ENCODE measurements around the gene PIEZO2.
"Not testable (repeated sequence)": the region's sequence is repeated elsewhere in the genome, so short reads cannot be mapped to it uniquely, and the experiment has no call there.

Gene PIEZO2

DNA sequence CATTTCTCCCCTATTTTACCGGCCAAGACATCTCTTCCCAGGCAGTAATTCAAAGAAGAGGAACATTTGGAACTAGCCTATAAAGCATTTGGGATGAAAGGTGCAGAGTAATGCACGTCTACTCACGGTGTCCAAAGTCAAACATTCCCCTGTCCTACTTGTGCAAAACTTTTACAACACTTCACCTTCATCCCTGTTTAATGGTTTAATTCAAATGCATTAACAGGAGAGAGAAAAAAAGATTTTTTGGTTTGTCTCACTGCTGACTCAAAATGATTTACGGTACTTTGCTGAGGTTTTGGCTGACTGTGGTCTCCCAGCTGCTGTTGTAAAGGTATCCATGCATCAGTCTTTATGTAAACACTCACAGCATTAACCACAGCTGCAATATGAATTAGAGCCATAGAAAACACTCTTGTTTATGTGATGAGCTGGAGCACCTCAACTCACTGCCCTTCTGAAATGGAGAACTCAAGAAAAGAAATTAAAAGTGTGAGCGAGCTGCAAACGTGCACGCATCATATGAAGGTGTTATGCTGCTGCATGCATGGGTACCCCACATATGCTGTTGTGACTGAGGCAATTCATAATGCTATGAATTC, 220.5 kb downstream of the PIEZO2 start:
- Histone ChIP-seq H3K27ac (no peak overlapping the region), H3K4me3 (no peak overlapping the region), H3K36me3 (ENCODE audit: insufficient read depth, low read length) (no peaks in the 10 kb centered on the region), H3K9me3 (ENCODE audit: low read depth, low read length) (no peaks in the 10 kb centered on the region), H3K9ac (ENCODE audit: insufficient read length) (no peak overlapping the region)
- no peak for TF ChIP-seq EZH2 (IDR thresholded peaks at IDR 0.05)
- TF ChIP-seq POLR2AphosphoS5 (IDR thresholded peaks at IDR 0.05; ENCODE audit: borderline replicate concordance, low read depth, low read length): no peak
- TF ChIP-seq FOXP2 (optimal IDR thresholded peaks at IDR 0.05; ENCODE audit: control extremely low read depth, extremely low read length, insufficient read depth): no peak
- no peak for DNase-seq (ENCODE audit: low read depth, low spot score)

DNA sequence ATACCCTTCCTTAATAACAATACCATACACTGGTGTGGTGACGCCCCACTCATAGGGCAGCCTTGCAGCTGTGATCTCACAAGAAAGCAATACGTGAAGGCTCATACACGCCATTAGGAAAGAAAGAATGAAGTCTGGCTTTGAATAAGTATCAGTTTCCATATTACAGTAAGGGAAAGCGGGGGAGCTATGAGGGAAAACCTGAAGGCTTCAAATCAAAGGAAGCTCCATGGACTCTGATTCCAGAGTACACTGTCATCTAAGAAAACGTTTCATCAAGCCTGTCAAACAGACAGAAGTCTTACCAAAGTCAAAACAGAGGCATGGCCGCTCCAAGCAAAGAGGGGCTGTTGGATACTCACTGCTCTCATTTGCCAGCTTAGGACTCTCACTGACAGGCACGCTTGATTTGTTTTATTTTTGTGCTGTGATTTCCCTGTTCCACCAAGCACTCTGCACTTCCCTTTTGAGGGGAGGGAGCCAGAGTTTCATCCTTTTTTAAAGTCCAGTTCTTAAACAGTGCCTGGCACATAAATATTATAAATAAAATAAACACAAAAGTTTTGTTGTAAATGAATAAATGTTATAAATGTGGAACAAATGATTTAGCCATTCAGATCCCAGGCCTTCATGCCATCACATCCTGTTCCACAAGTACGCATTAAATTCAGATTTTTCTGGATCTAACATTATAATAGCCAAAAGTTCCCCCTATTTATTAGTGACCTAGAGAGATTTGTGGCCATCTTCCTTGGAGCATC, 221.2 kb downstream of the PIEZO2 start:
- DNase-seq (ENCODE audit: low read depth, low spot score): no peak
- Histone ChIP-seq H3K9me3 (ENCODE audit: low read depth, low read length) (no peaks in the 10 kb centered on the region), H3K9ac (ENCODE audit: insufficient read length) (no peak overlapping the region), H3K27ac (no peak overlapping the region), H3K36me3 (ENCODE audit: insufficient read depth, low read length) (no peaks in the 10 kb centered on the region), H3K4me3 (no peak overlapping the region)
- no peak for TF ChIP-seq POLR2AphosphoS5 (IDR thresholded peaks at IDR 0.05; ENCODE audit: borderline replicate concordance, low read depth, low read length)
- no peak for TF ChIP-seq FOXP2 (optimal IDR thresholded peaks at IDR 0.05; ENCODE audit: control extremely low read depth, extremely low read length, insufficient read depth)
- no peak for TF ChIP-seq EZH2 (IDR thresholded peaks at IDR 0.05)

- no peak overlapping the region for H3K27ac ChIP-seq
- no peaks in the 10 kb centered on the region for H3K9me3 ChIP-seq (ENCODE audit: low read depth, low read length)
- no peak for TF ChIP-seq POLR2AphosphoS5 (IDR thresholded peaks at IDR 0.05; ENCODE audit: borderline replicate concordance, low read depth, low read length)
- TF ChIP-seq FOXP2 (optimal IDR thresholded peaks at IDR 0.05; ENCODE audit: control extremely low read depth, extremely low read length, insufficient read depth): no peak
- TF ChIP-seq EZH2 (IDR thresholded peaks at IDR 0.05): no peak
- H3K36me3 ChIP-seq (ENCODE audit: insufficient read depth, low read length): no peaks in the 10 kb centered on the region
- H3K4me3 ChIP-seq: no peak overlapping the region
- H3K9ac ChIP-seq (ENCODE audit: insufficient read length): no peak overlapping the region
- DNase-seq (ENCODE audit: low read depth, low spot score): no peak
Observed at GRCh38 chr18:10927286-10927992, 221.9 kb downstream of the PIEZO2 start.

GRCh38 chr18:10926621-10927161, 222.7 kb downstream of the PIEZO2 start:
- Histone ChIP-seq H3K27ac (no peak overlapping the region), H3K9me3 (ENCODE audit: low read depth, low read length) (no peaks in the 10 kb centered on the region), H3K4me3 (no peak overlapping the region), H3K36me3 (ENCODE audit: insufficient read depth, low read length) (no peaks in the 10 kb centered on the region), H3K9ac (ENCODE audit: insufficient read length) (no peak overlapping the region)
- TF ChIP-seq EZH2 (IDR thresholded peaks at IDR 0.05) (no peak), POLR2AphosphoS5 (IDR thresholded peaks at IDR 0.05; ENCODE audit: borderline replicate concordance, low read depth, low read length) (no peak), FOXP2 (optimal IDR thresholded peaks at IDR 0.05; ENCODE audit: control extremely low read depth, extremely low read length, insufficient read depth) (no peak)
- no peak for DNase-seq (ENCODE audit: low read depth, low spot score)

DNA sequence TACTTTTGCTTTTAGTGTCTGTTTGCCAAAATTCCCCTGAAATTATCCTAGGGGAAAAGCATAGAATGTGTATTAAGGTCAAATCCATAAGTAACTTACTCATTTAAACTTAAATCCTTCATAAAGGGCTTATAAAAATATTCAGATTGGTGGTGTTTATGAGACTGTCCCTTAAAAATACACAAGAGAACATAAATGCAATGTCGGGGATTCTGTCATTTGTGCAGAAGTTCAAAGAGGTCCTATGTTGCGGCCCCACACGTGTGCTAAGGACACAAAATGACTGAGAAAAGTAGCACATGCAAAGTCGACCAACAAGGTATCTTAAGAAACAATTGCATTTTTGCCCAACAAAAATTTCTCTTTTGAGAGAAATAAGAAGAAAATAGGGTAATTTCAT, 225.1 kb downstream of the PIEZO2 start:
- TF ChIP-seq FOXP2 (optimal IDR thresholded peaks at IDR 0.05; ENCODE audit: control extremely low read depth, extremely low read length, insufficient read depth) (no peak), POLR2AphosphoS5 (IDR thresholded peaks at IDR 0.05; ENCODE audit: borderline replicate concordance, low read depth, low read length) (no peak), EZH2 (IDR thresholded peaks at IDR 0.05) (no peak)
- no peaks in the 10 kb centered on the region for H3K9me3 ChIP-seq (ENCODE audit: low read depth, low read length)
- H3K4me3 ChIP-seq: no peak overlapping the region
- H3K27ac ChIP-seq: no peak overlapping the region
- no peak for DNase-seq (ENCODE audit: low read depth, low spot score)
- no peaks in the 10 kb centered on the region for H3K36me3 ChIP-seq (ENCODE audit: insufficient read depth, low read length)
- H3K9ac ChIP-seq (ENCODE audit: insufficient read length): no peak overlapping the region

DNA sequence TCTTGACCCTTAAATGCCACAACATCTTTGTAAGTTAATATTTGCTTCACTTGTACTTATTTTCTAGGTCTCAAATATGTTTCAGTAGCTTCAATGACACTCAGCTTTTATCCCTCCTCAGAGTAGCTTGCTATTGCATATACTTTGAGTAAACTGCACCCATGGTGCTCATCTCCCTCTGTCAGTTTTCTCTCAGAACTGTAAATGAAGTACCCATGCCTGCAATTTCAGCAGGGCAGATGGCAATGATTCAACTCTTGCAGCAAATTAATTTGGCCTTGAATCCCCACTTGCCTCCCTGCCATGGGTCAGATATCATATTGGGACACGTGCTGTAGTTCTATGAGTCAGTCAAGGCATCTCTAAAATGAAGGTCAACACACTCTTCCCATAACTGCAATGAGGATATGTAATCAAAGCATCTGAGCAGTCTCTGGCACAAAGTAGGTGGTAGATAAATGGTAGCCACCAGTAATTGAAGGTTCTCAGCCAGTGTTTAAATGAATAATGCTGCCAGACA, 225.8 kb downstream of the PIEZO2 start:
- no peak overlapping the region for H3K9ac ChIP-seq (ENCODE audit: insufficient read length)
- no peak overlapping the region for H3K4me3 ChIP-seq
- TF ChIP-seq FOXP2 (optimal IDR thresholded peaks at IDR 0.05; ENCODE audit: control extremely low read depth, extremely low read length, insufficient read depth): no peak
- no peak for TF ChIP-seq POLR2AphosphoS5 (IDR thresholded peaks at IDR 0.05; ENCODE audit: borderline replicate concordance, low read depth, low read length)
- no peak for TF ChIP-seq EZH2 (IDR thresholded peaks at IDR 0.05)
- H3K9me3 ChIP-seq (ENCODE audit: low read depth, low read length): no peaks in the 10 kb centered on the region
- no peak overlapping the region for H3K27ac ChIP-seq
- no peak for DNase-seq (ENCODE audit: low read depth, low spot score)
- H3K36me3 ChIP-seq (ENCODE audit: insufficient read depth, low read length): no peaks in the 10 kb centered on the region

- no peak overlapping the region for H3K27ac ChIP-seq
- TF ChIP-seq FOXP2 (optimal IDR thresholded peaks at IDR 0.05; ENCODE audit: control extremely low read depth, extremely low read length, insufficient read depth) (no peak), EZH2 (IDR thresholded peaks at IDR 0.05) (no peak), POLR2AphosphoS5 (IDR thresholded peaks at IDR 0.05; ENCODE audit: borderline replicate concordance, low read depth, low read length) (no peak)
- no peaks in the 10 kb centered on the region for H3K9me3 ChIP-seq (ENCODE audit: low read depth, low read length)
- no peak for DNase-seq (ENCODE audit: low read depth, low spot score)
- H3K9ac ChIP-seq (ENCODE audit: insufficient read length): no peak overlapping the region
- no peaks in the 10 kb centered on the region for H3K36me3 ChIP-seq (ENCODE audit: insufficient read depth, low read length)
- no peak overlapping the region for H3K4me3 ChIP-seq
Observed at GRCh38 chr18:10923141-10923540, 226.2 kb downstream of the PIEZO2 start.

DNA sequence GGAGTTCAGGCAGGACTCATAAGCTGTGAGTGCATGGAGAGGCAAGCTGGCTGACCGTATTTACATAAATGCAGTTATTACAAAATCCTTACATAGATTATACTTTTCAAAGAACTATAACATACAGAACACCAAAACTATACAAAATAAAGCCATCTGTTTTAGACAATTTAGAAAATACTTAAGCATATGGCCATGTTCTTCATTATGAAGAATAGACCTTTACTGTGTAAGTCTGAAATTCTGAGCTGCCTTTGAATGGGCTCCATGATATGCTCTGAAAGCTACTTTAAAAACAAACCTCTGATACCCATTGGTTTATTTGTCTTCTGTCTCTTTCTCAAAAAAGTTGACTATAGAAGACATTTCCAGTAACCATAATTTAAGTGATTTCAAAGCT, 226.7 kb downstream of the PIEZO2 start:
- DNase-seq (ENCODE audit: low read depth, low spot score); H3K36me3 ChIP-seq (ENCODE audit: insufficient read depth, low read length); H3K27ac ChIP-seq; H3K9ac ChIP-seq (ENCODE audit: insufficient read length); H3K9me3 ChIP-seq (ENCODE audit: low read depth, low read length); H3K4me3 ChIP-seq: not testable (repeated sequence)

DNA sequence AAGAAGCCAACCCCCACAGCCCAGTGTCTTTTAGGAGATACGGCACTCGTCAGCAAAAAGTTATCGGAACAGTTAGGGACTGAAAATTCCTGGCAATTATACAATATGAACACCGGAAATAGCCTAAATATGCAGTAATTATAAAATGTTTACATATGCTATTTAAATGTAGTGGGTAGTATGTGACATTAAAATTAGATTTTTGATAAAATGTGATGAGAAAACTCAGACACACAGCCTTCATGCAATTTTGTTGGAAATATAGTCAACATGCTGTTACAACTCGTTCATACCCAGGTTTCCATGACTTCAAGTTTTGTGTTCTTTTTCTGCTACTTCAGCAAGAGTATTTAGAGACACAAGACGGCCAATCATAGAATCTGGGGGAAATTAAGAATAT, 229.1 kb downstream of the PIEZO2 start:
- H3K4me3 ChIP-seq: peak overlapping the region; percentile 46; the same call in 1 of the 2 replicates
- H3K36me3 ChIP-seq (ENCODE audit: insufficient read depth, low read length); DNase-seq (ENCODE audit: low read depth, low spot score); H3K9me3 ChIP-seq (ENCODE audit: low read depth, low read length); H3K9ac ChIP-seq (ENCODE audit: insufficient read length); H3K27ac ChIP-seq: not testable (repeated sequence)

Data from SK-N-MC (cell line).